Keratinocyte (primary cell): Measurements from ENCODE around the gene GINM1. TPM values are rescaled to one million over a fixed set of nuclear protein-coding genes. Genes with fewer than 3 reads are reported as not detected.

ENCODE experiments used
- DNase-seq: peaks from one replicate; pipeline ENCODE4 v3.0.0-alpha.2; 2011; ENCODE audit warnings: low read depth, missing footprints, low spot score
- FAIRE-seq: peaks from 2 replicates; lab custom pipeline; 2011; peaks lifted over from hg19 to GRCh38; lab: Jason Lieb, UNC
- H2AFZ ChIP-seq: 2 replicates; pipeline ENCODE4 v1.6.0; 2012; ENCODE audit warnings: low read length, control low read depth, inconsistent platforms; ENCODE audit not compliant: control insufficient read depth
- H3K27ac ChIP-seq: 2 replicates; pipeline ENCODE4 v1.5.1; 2011; ENCODE audit warnings: low read length; ENCODE audit not compliant: control insufficient read depth, insufficient read depth
- H3K27me3 ChIP-seq: 3 replicates; pipeline ENCODE4 v1.6.0; 2011; ENCODE audit warnings: low read length; ENCODE audit not compliant: control insufficient read depth, insufficient read depth; ENCODE audit errors: extremely low read depth
- H3K36me3 ChIP-seq, 2 experiments: 2 replicates in 1 of 2; 3 replicates in 1 of 2; pipeline ENCODE4 v1.5.1; 2011; ENCODE audit warnings: low read length in 2 of 2, mild to moderate bottlenecking in 1 of 2; ENCODE audit not compliant: control insufficient read depth in 2 of 2, insufficient read depth in 2 of 2; ENCODE audit errors: extremely low read depth in 1 of 2
- H3K4me1 ChIP-seq: 3 replicates; pipeline ENCODE4 v1.5.1; 2011; ENCODE audit warnings: low read length; ENCODE audit not compliant: control insufficient read depth, insufficient read depth; ENCODE audit errors: extremely low read depth
- H3K4me2 ChIP-seq: 3 replicates; pipeline ENCODE4 v1.6.0; 2011; ENCODE audit warnings: low read depth, low read length; ENCODE audit not compliant: control insufficient read depth, insufficient read depth; ENCODE audit errors: extremely low read depth
- H3K4me3 ChIP-seq, 3 experiments: fragments of 200-600 bp in 1 of 3; sonication (generic) in 1 of 3; 2 replicates in 2 of 3; 3 replicates in 1 of 3; pipeline ENCODE4 v1.5.1; 2011 to 2016; ENCODE audit warnings: low read length in 3 of 3, mild to moderate bottlenecking in 3 of 3, control low read depth in 2 of 3, inconsistent platforms in 1 of 3, low read depth in 1 of 3, mixed read lengths in 1 of 3, mixed run types in 1 of 3, moderate library complexity in 1 of 3; ENCODE audit not compliant: control insufficient read depth in 2 of 3, insufficient read depth in 2 of 3; ENCODE audit errors: extremely low read depth in 1 of 3
- H3K79me2 ChIP-seq: 2 replicates; pipeline ENCODE4 v1.6.0; 2012; ENCODE audit warnings: low read length; ENCODE audit not compliant: control insufficient read depth, insufficient read depth
- H3K9ac ChIP-seq: 3 replicates; pipeline ENCODE4 v1.6.0; 2011; ENCODE audit warnings: low read length; ENCODE audit not compliant: control insufficient read depth, insufficient read depth; ENCODE audit errors: extremely low read depth
- H3K9me1 ChIP-seq: 3 replicates; pipeline ENCODE4 v1.6.0; 2011; ENCODE audit warnings: low read length; ENCODE audit not compliant: control insufficient read depth, insufficient read depth; ENCODE audit errors: extremely low read depth
- H3K9me3 ChIP-seq: 2 replicates; pipeline ENCODE4 v1.5.1; 2012; ENCODE audit warnings: low read depth, low read length; ENCODE audit not compliant: control insufficient read depth
- H4K20me1 ChIP-seq: 3 replicates; pipeline ENCODE4 v1.6.0; 2011; ENCODE audit warnings: low read length; ENCODE audit not compliant: control insufficient read depth, insufficient read depth; ENCODE audit errors: extremely low read depth
- CTCF ChIP-seq, 3 experiments: IDR thresholded peaks in 1 of 3; conservative IDR thresholded peaks in 1 of 3; optimal IDR thresholded peaks in 1 of 3; 2 replicates in 2 of 3; 3 replicates in 1 of 3; pipeline versions ENCODE3 to v1.5.1; 2011; ENCODE audit warnings: low read length in 3 of 3, mild to moderate bottlenecking in 3 of 3, moderate library complexity in 2 of 3, control low read depth in 1 of 3, inconsistent platforms in 1 of 3; ENCODE audit not compliant: insufficient read depth in 2 of 3; ENCODE audit errors: extremely low read depth in 1 of 3
- EZH2 ChIP-seq: IDR thresholded peaks from one replicate; pipeline ENCODE4 v1.6.1; 2012; ENCODE audit warnings: inconsistent platforms, mild to moderate bottlenecking, low read length, moderate library complexity
- dilution Hi-C: fragments of 300-500 bp; cut with MboI; formaldehyde crosslinking; loops from one replicate; pipeline ENCODE4 v1.7.0; 2020; ENCODE audit warnings: low sequenced_read_pairs; ENCODE audit not compliant: extremely low pct_ligation_motif_present
- polyA plus RNA-seq, 5 experiments: library from polyadenylated mRNA; depleted of rRNA in 3 of 5; stranded (reverse) in 3 of 5; stranded (forward) in 1 of 5; unstranded in 1 of 5; fragments of >200 nt; gene quantifications; 1 replicate in 1 of 5; 2 replicates in 3 of 5; 3 replicates in 1 of 5; pipeline versions ENCODE4 v1.2.1 to v1.2.3, GENCODE V29; 2011 to 2012; ENCODE audit warnings: missing spikeins in 2 of 5, low read depth in 1 of 5, low replicate concordance in 1 of 5

Gene GINM1
- polyA plus RNA-seq, 1 donor (not counting 4 experiments of a cell fraction or from before 2014, with no cell fraction given): 29.7 TPM

GRCh38 chr6:149627672-149628071 is 61.5 kb downstream of the GINM1 start:
- TF ChIP-seq CTCF (optimal IDR thresholded peaks at IDR 0.05 in 1 of 3, IDR thresholded peaks at IDR 0.05 in 1 of 3, conservative IDR thresholded peaks at IDR 0.05 in 1 of 3; ENCODE audit: extremely low read depth in 1 of 3, insufficient read depth in 2 of 3, low read length in 3 of 3) (no peak), EZH2 (no peak)
- FAIRE-seq (no peak), DNase-seq (no peak)
- Histone ChIP-seq H3K9ac (no peak overlapping the region), H4K20me1 (no peaks in the 10 kb centered on the region), H2AFZ (no peak overlapping the region), H3K4me1 (no peaks in the 10 kb centered on the region), H3K9me1 (no peaks in the 10 kb centered on the region), H3K79me2 (no peaks in the 10 kb centered on the region), H3K4me3 (no peak overlapping the region), H3K27me3 (no peaks in the 10 kb centered on the region), H3K36me3 (peaks cover 0 to 6% of the 10 kb centered on the region in 2 experiments), H3K4me2 (no peak overlapping the region), H3K9me3 (no peaks in the 10 kb centered on the region), H3K27ac (no peak overlapping the region)
- dilution Hi-C loops: no loop called here

- TF ChIP-seq CTCF (optimal IDR thresholded peaks at IDR 0.05 in 1 of 3, IDR thresholded peaks at IDR 0.05 in 1 of 3, conservative IDR thresholded peaks at IDR 0.05 in 1 of 3; ENCODE audit: extremely low read depth in 1 of 3, insufficient read depth in 2 of 3, low read length in 3 of 3): peak in 1 of 3 experiments; percentile 17
- TF ChIP-seq EZH2: no peak
- peaks cover 0 to 6% of the 10 kb centered on the region in 2 experiments for H3K36me3 ChIP-seq
- H3K79me2 ChIP-seq: no peaks in the 10 kb centered on the region
- no peak for DNase-seq
- FAIRE-seq: no peak
- no peak overlapping the region for H2AFZ ChIP-seq
- no peaks in the 10 kb centered on the region for H3K9me3 ChIP-seq
- H3K27me3 ChIP-seq: no peaks in the 10 kb centered on the region
- no peak overlapping the region for H3K27ac ChIP-seq
- no peaks in the 10 kb centered on the region for H3K9me1 ChIP-seq
- no peak overlapping the region for H3K9ac ChIP-seq
- H4K20me1 ChIP-seq: no peaks in the 10 kb centered on the region
- dilution Hi-C loops: no loop called here
- H3K4me2 ChIP-seq: no peak overlapping the region
- H3K4me1 ChIP-seq: no peaks in the 10 kb centered on the region
- no peak overlapping the region for H3K4me3 ChIP-seq
Measured at GRCh38 chr6:149628875-149629510, 62.8 kb downstream of the GINM1 start.
